WTC11 (cell line): Measurements from ENCODE around the gene INSYN1. TPM values are rescaled to one million over a fixed set of nuclear protein-coding genes. Genes with fewer than 3 reads are reported as not detected.

ENCODE experiments used
- ATAC-seq: fragments of 200-7000 bp; cut with Tn5 transposase; 2 replicates; pipeline ENCODE4 v1.10.0; 2021; ENCODE audit warnings: mild to moderate bottlenecking, moderate library complexity
- CTCF ChIA-PET: fragments of 300-600 bp; sonication (Branson Sonifier 250); formaldehyde crosslinking; loops from one replicate; lab custom pipeline; 2021; ENCODE audit warnings: antibody characterized with exemption; lab: Charles Lee
- POLR2A ChIA-PET: fragments of 350-600 bp; sonication (Branson Sonifier 250); formaldehyde crosslinking; loops from one replicate; lab custom pipeline; 2021; ENCODE audit warnings: antibody characterized with exemption; lab: Charles Lee
- DNase-seq: peaks from one replicate; pipeline ENCODE4 v3.0.0; 2021; ENCODE audit warnings: low spot score
- H3K27ac Mint-ChIP-seq: 2 replicates; pipeline ENCODE4 v1.8.0; 2021; ENCODE audit warnings: mixed read lengths
- H3K27me3 Mint-ChIP-seq: 2 replicates; pipeline ENCODE4 v1.8.0; 2021; ENCODE audit warnings: low read depth, mild to moderate bottlenecking, moderate library complexity, mixed read lengths
- H3K36me3 Mint-ChIP-seq: 2 replicates; pipeline ENCODE4 v1.8.0; 2021; ENCODE audit warnings: mixed read lengths
- H3K4me1 Mint-ChIP-seq: 2 replicates; pipeline ENCODE4 v1.8.0; 2022; ENCODE audit warnings: mixed read lengths
- H3K4me3 Mint-ChIP-seq: 2 replicates; pipeline ENCODE4 v1.8.0; 2021; ENCODE audit warnings: mild to moderate bottlenecking, moderate library complexity, mixed read lengths
- H3K9me3 Mint-ChIP-seq: 2 replicates; pipeline ENCODE4 v1.8.0; 2021; ENCODE audit warnings: mixed read lengths
- ATF3 ChIP-seq: sonication (generic); formaldehyde crosslinking; conservative IDR thresholded peaks from 2 replicates; pipeline ENCODE4 v1.8.1; 2022; ENCODE audit warnings: mild to moderate bottlenecking, missing genetic modification reagents
- FOXJ3 ChIP-seq: sonication (generic); formaldehyde crosslinking; IDR thresholded peaks from 2 replicates; pipeline ENCODE4 v1.9.0; 2021; ENCODE audit warnings: missing genetic modification reagents, mild to moderate bottlenecking, borderline replicate concordance
- GTF2I ChIP-seq: fragments of 250-450 bp; sonication (Bioruptor Pico); conservative IDR thresholded peaks from 2 replicates; pipeline ENCODE4 v1.4.0; 2021; ENCODE audit warnings: mild to moderate bottlenecking
- JAZF1 ChIP-seq: fragments of 250-450 bp; sonication (Bioruptor Pico); IDR thresholded peaks from 2 replicates; pipeline ENCODE4 v1.9.0; 2021; ENCODE audit warnings: moderate library complexity, mild to moderate bottlenecking, inconsistent platforms
- JUN ChIP-seq: sonication (generic); formaldehyde crosslinking; IDR thresholded peaks from 2 replicates; pipeline ENCODE4 v1.8.0; 2023; ENCODE audit warnings: mild to moderate bottlenecking, missing genetic modification reagents
- KAT7 ChIP-seq: sonication (generic); formaldehyde crosslinking; IDR thresholded peaks from 2 replicates; pipeline ENCODE4 v1.8.1; 2023; ENCODE audit warnings: missing genetic modification reagents, mild to moderate bottlenecking, borderline replicate concordance
- MLX ChIP-seq: sonication (generic); formaldehyde crosslinking; IDR thresholded peaks from 2 replicates; pipeline ENCODE4 v1.8.1; 2023; ENCODE audit warnings: mild to moderate bottlenecking, missing genetic modification reagents, moderate library complexity
- MYBL2 ChIP-seq: sonication (generic); formaldehyde crosslinking; IDR thresholded peaks from 2 replicates; pipeline ENCODE4 v1.8.1; 2023; ENCODE audit warnings: mild to moderate bottlenecking, moderate library complexity, missing genetic modification reagents
- NFE2L1 ChIP-seq: sonication (generic); formaldehyde crosslinking; IDR thresholded peaks from 2 replicates; pipeline ENCODE4 v1.8.1; 2023; ENCODE audit warnings: missing genetic modification reagents
- NR3C1 ChIP-seq: sonication (generic); formaldehyde crosslinking; conservative IDR thresholded peaks from 2 replicates; pipeline ENCODE4 v1.8.1; 2023; ENCODE audit warnings: low read depth, mild to moderate bottlenecking, missing genetic modification reagents
- PRDM15 ChIP-seq: sonication (generic); formaldehyde crosslinking; IDR thresholded peaks from 2 replicates; pipeline ENCODE4 v1.8.0; 2022; ENCODE audit warnings: missing genetic modification reagents
- SOX15 ChIP-seq: fragments of 250-450 bp; sonication (Bioruptor Pico); IDR thresholded peaks from 2 replicates; pipeline ENCODE4 v1.9.0; 2021; ENCODE audit warnings: mild to moderate bottlenecking
- TCF7 ChIP-seq: sonication (generic); formaldehyde crosslinking; IDR thresholded peaks from 2 replicates; pipeline ENCODE4 v1.8.0; 2022; ENCODE audit warnings: mild to moderate bottlenecking, low read depth, missing genetic modification reagents, moderate library complexity
- USF1 ChIP-seq: sonication (generic); formaldehyde crosslinking; IDR thresholded peaks from 2 replicates; pipeline ENCODE4 v1.8.0; 2022; ENCODE audit warnings: mild to moderate bottlenecking, missing genetic modification reagents
- ZNF121 ChIP-seq: sonication (generic); formaldehyde crosslinking; IDR thresholded peaks from 2 replicates; pipeline ENCODE4 v1.8.0; 2023; ENCODE audit warnings: missing genetic modification reagents
- ZNF263 ChIP-seq: sonication (generic); formaldehyde crosslinking; IDR thresholded peaks from 2 replicates; pipeline ENCODE4 v1.8.1; 2022; ENCODE audit warnings: low read depth, mild to moderate bottlenecking, moderate library complexity, missing genetic modification reagents
- ZNF317 ChIP-seq: sonication (generic); formaldehyde crosslinking; IDR thresholded peaks from 2 replicates; pipeline ENCODE4 v1.8.1; 2023; ENCODE audit warnings: low read depth, mild to moderate bottlenecking, moderate library complexity, missing genetic modification reagents, borderline replicate concordance
- ZNF416 ChIP-seq: fragments of 250-450 bp; sonication (Bioruptor Pico); IDR thresholded peaks from 2 replicates; pipeline ENCODE4 v1.9.0; 2021; ENCODE audit warnings: mild to moderate bottlenecking, inconsistent platforms
- ZNF512 ChIP-seq: sonication (generic); formaldehyde crosslinking; IDR thresholded peaks from 2 replicates; pipeline ENCODE4 v1.8.1; 2022; ENCODE audit warnings: missing genetic modification reagents, borderline replicate concordance
- ZNF532 ChIP-seq: fragments of 250-450 bp; sonication (Bioruptor Pico); IDR thresholded peaks from 2 replicates; pipeline ENCODE4 v1.9.0; 2021; ENCODE audit warnings: mild to moderate bottlenecking, borderline replicate concordance
- total RNA-seq: library from RNA; stranded (reverse); gene quantifications from 3 replicates; pipeline ENCODE4 v1.2.3, GENCODE V29; 2021

The INSYN1 gene
- total RNA-seq, 1 experiment from 2014 or later, result 11.9 TPM

- H3K9me3 Mint-ChIP-seq, result no peaks in the 10 kb centered on the region
- ATAC-seq (no peak), DNase-seq (no peak)
- H3K4me1 Mint-ChIP-seq, result peaks cover 19% of the 10 kb centered on the region
- no peak overlapping the region for H3K27ac Mint-ChIP-seq
- H3K27me3 Mint-ChIP-seq, result no peaks in the 10 kb centered on the region
- ChIA-PET POLR2A (no interaction called here), CTCF (no interaction called here)
- H3K36me3 Mint-ChIP-seq, result no peaks in the 10 kb centered on the region
- no peak overlapping the region for H3K4me3 Mint-ChIP-seq
- TF ChIP-seq NFE2L1 (no peak), KAT7 (no peak), JUN (no peak), GTF2I (CRISPR knock-in tag) (no peak), TCF7 (CRISPR knock-in tag) (no peak), USF1 (CRISPR knock-in tag) (no peak), MYBL2 (CRISPR knock-in tag) (no peak), SOX15 (CRISPR knock-in tag) (no peak), ZNF263 (CRISPR knock-in tag) (no peak), MLX (no peak), ZNF317 (no peak), ZNF512 (CRISPR knock-in tag) (no peak), ZNF121 (no peak), ZNF416 (CRISPR knock-in tag) (no peak), ZNF532 (CRISPR knock-in tag) (no peak), JAZF1 (CRISPR knock-in tag) (no peak), PRDM15 (CRISPR knock-in tag) (no peak), NR3C1 (no peak), ATF3 (no peak), FOXJ3 (CRISPR knock-in tag) (no peak)
Measured at GRCh38 chr15:73777741-73778140, 24.6 kb upstream of the INSYN1 start.
